K562 (cell line): ENCODE results near the gene FBXW2. TPM values are rescaled to one million over a fixed set of nuclear protein-coding genes. Genes with fewer than 3 reads are reported as not detected.
A peak's percentile ranks its signal among the peaks of the same experiment; 100 is the strongest.

Source experiments
- ATAC-seq: fragments of 200-7000 bp; cut with Tn5 transposase; 3 replicates; pipeline ENCODE4 v1.9.1; 2020; ENCODE audit warnings: moderate library complexity
- BruUV-seq: library from RNA; stranded (reverse); fragments of 400-500 nt; replicated peaks from 2 replicates; lab custom pipeline; 2021; lab: Mats Ljungman, UMichigan
- CTCF ChIA-PET: fragments of 300-600 bp; formaldehyde crosslinking; extraction: SDS; loops from one replicate; lab custom pipeline; 2021; ENCODE audit warnings: low intra/inter-chr PET ratio; lab: Yijun Ruan, JAX
- POLR2A ChIA-PET: fragments of 300-600, 350-650 bp; sonication (Branson Sonifier 250); formaldehyde crosslinking; extraction: SDS; loops from one replicate; lab custom pipeline; 2021; ENCODE audit warnings: antibody characterized with exemption, inconsistent platforms; lab: Yijun Ruan, JAX
- DNase-seq, 4 experiments: peaks; one replicate each; pipeline versions ENCODE4 v3.0.0 to v3.0.0-alpha.2; 2011 to 2018; ENCODE audit warnings: low spot score in 3 of 4, mixed read lengths in 3 of 4; ENCODE audit errors: extremely low read depth in 1 of 4
- FAIRE-seq: peaks from 2 replicates; lab custom pipeline; 2011; peaks lifted over from hg19 to GRCh38; lab: Jason Lieb, UNC
- H2AFZ ChIP-seq: 2 replicates; pipeline ENCODE4 v1.6.0; 2011; ENCODE audit warnings: low read depth, low read length, control low read depth, inconsistent platforms
- H3K27ac ChIP-seq: fragments of 200-600 bp; 3 replicates; pipeline ENCODE4 v1.8.0; 2011; ENCODE audit warnings: low read depth, mild to moderate bottlenecking, control low read depth, inconsistent platforms, low read length, moderate library complexity, mixed read lengths; ENCODE audit errors: extremely low read depth
- H3K27me3 ChIP-seq, 2 experiments: fragments of 300-600 bp in 1 of 2; 2 replicates in 1 of 2; 3 replicates in 1 of 2; pipeline versions ENCODE4 v1.6.0 to v1.8.0; 2011; ENCODE audit warnings: inconsistent platforms in 2 of 2, low read length in 2 of 2, mild to moderate bottlenecking in 1 of 2, mixed read lengths in 1 of 2, moderate library complexity in 1 of 2; ENCODE audit not compliant: control insufficient read depth in 2 of 2, insufficient read depth in 2 of 2
- H3K36me3 ChIP-seq: fragments of 300-600 bp; 3 replicates; pipeline ENCODE4 v1.8.0; 2011; ENCODE audit warnings: mild to moderate bottlenecking, low read length, inconsistent platforms; ENCODE audit not compliant: control insufficient read depth, insufficient read depth
- H3K4me1 ChIP-seq, 2 experiments: fragments of 200-600 bp in 1 of 2; replicated peaks in 1 of 2; 2 replicates in 1 of 2; 3 replicates in 1 of 2; pipeline versions ENCODE4 v1.5.1 to v1.8.0; 2011; ENCODE audit warnings: inconsistent platforms in 2 of 2, low read length in 2 of 2, mild to moderate bottlenecking in 1 of 2, mixed read lengths in 1 of 2, moderate library complexity in 1 of 2; ENCODE audit not compliant: control insufficient read depth in 2 of 2, insufficient read depth in 2 of 2
- H3K4me2 ChIP-seq: 2 replicates; pipeline ENCODE4 v1.6.1; 2011; ENCODE audit warnings: low read length, control low read depth, inconsistent platforms, mixed read lengths; ENCODE audit not compliant: insufficient read depth
- H3K4me3 ChIP-seq: fragments of 200-600 bp; sonication (generic), shearing (Covaris generic); 2 replicates; pipeline ENCODE4 v1.5.1; 2016; ENCODE audit warnings: control low read depth, inconsistent platforms
- H3K79me2 ChIP-seq: fragments of 200-600 bp; 3 replicates; pipeline ENCODE4 v1.8.0; 2011; ENCODE audit warnings: low read length, inconsistent platforms; ENCODE audit not compliant: control insufficient read depth, insufficient read depth
- H3K9ac ChIP-seq, 2 experiments: 2 replicates each; pipeline versions ENCODE4 v1.6.0 to v1.6.1; 2011; ENCODE audit warnings: low read depth in 2 of 2, low read length in 2 of 2, control low read depth in 1 of 2, inconsistent platforms in 1 of 2, mild to moderate bottlenecking in 1 of 2, mixed read lengths in 1 of 2; ENCODE audit not compliant: insufficient read depth in 1 of 2
- H3K9me1 ChIP-seq: one replicate; pipeline ENCODE4 v1.6.0; 2011; ENCODE audit warnings: inconsistent platforms, mild to moderate bottlenecking, low read length, moderate library complexity; ENCODE audit not compliant: control insufficient read depth, insufficient read depth
- H3K9me3 ChIP-seq: replicated peaks from 2 replicates; pipeline ENCODE4 v1.5.1; 2011; ENCODE audit warnings: low read depth, low read length, inconsistent platforms; ENCODE audit not compliant: control insufficient read depth, insufficient read depth
- H4K20me1 ChIP-seq: replicated peaks from 2 replicates; pipeline ENCODE4 v1.6.1; 2011; ENCODE audit warnings: low read length, inconsistent platforms, mixed read lengths; ENCODE audit not compliant: control insufficient read depth, insufficient read depth
- CBFA2T3 ChIP-seq: fragments of 450-650 bp; IDR thresholded peaks from 2 replicates; pipeline ENCODE4 v1.6.1; 2017
- FOXA3 ChIP-seq, 2 experiments: fragments of 450-650 bp in 1 of 2; sonication (generic) in 1 of 2; formaldehyde crosslinking; IDR thresholded peaks in 1 of 2; conservative IDR thresholded peaks in 1 of 2; 2 replicates each; pipeline versions ENCODE4 v1.4.0 to v1.8.0; 2020 to 2022; ENCODE audit warnings: mild to moderate bottlenecking in 2 of 2, missing genetic modification reagents in 1 of 2
- GABPA ChIP-seq: fragments of 200-800 bp; sonication (Bioruptor generic); conservative IDR thresholded peaks from 2 replicates; pipeline ENCODE4 v1.6.1; 2016; ENCODE audit warnings: low read depth, missing genetic modification characterization, missing compliant biosample characterization
- HSF4 ChIP-seq: fragments of 250-450 bp; sonication (Bioruptor Pico); IDR thresholded peaks from 2 replicates; pipeline ENCODE4 v2.1.2; 2022; ENCODE audit warnings: mild to moderate bottlenecking, moderate library complexity, borderline replicate concordance
- KDM1A ChIP-seq, 2 experiments: fragments of 450-650 bp; IDR thresholded peaks; 2 replicates each; pipeline ENCODE4 v1.6.1; 2016; ENCODE audit warnings: mild to moderate bottlenecking in 2 of 2
- MLX ChIP-seq, 2 experiments: fragments of 450-650 bp in 1 of 2; sonication (generic) in 1 of 2; formaldehyde crosslinking; conservative IDR thresholded peaks; 2 replicates each; pipeline versions ENCODE4 v1.4.0 to v1.8.1; 2020 to 2022; ENCODE audit warnings: mild to moderate bottlenecking in 1 of 2, missing genetic modification reagents in 1 of 2
- NR2C2 ChIP-seq, 2 experiments: fragments of 200-800 bp in 1 of 2; sonication (Bioruptor generic) in 1 of 2; sonication (generic) in 1 of 2; formaldehyde crosslinking in 1 of 2; IDR thresholded peaks; 2 replicates each; pipeline versions ENCODE4 v1.6.1 to v1.8.0; 2016 to 2022; ENCODE audit warnings: mild to moderate bottlenecking in 1 of 2, missing compliant biosample characterization in 1 of 2, missing genetic modification characterization in 1 of 2, missing genetic modification reagents in 1 of 2
- RCOR1 ChIP-seq, 2 experiments: IDR thresholded peaks; 2 replicates each; pipeline ENCODE4 v1.6.1; 2012; ENCODE audit warnings: low read depth in 2 of 2, low read length in 2 of 2, borderline replicate concordance in 1 of 2, improper control_type of control experiment in 1 of 2
- ZNF197 ChIP-seq: fragments of 200-800 bp; sonication (Bioruptor generic); IDR thresholded peaks from 2 replicates; pipeline ENCODE4 v1.6.1; 2016; ENCODE audit warnings: low read depth, missing genetic modification characterization, missing compliant biosample characterization
- WGBS: fragments of 100-300 bp; shearing (Covaris generic); methylation state at CpG from one replicate; pipeline ENCODE4 v1.1.6; 2016; ENCODE audit warnings: low coverage, mixed read lengths; ENCODE audit not compliant: insufficient coverage; ENCODE audit errors: missing lambda C conversion rate; 5-methylcytosine and 5-hydroxymethylcytosine counted together
- in situ Hi-C: fragments of 300-500 bp; cut with MboI; formaldehyde crosslinking; loops from 4 replicates; pipeline ENCODE4 v1.15.0; 2018; ENCODE audit warnings: inconsistent platforms, mixed read lengths
- intact Hi-C: fragments of 100-400 bp; cut with micrococcal nuclease; formaldehyde crosslinking; loops from 2 replicates; pipeline ENCODE4 v1.14.2; 2022
- polyA plus RNA-seq, 8 experiments: library from polyadenylated mRNA; depleted of rRNA in 4 of 8; stranded (reverse) in 5 of 8; unstranded in 3 of 8; fragments of >200 nt; fragmentation: Nextera tagmentation in 2 of 8; fragmentation: Illumina TruSeq in 1 of 8; extraction: Ambion mirVana in 2 of 8; extraction: Trizol in 1 of 8; gene quantifications; 2 replicates each; pipeline versions ENCODE4 v1.2.1 to v1.2.3, GENCODE V29; 2011 to 2014; ENCODE audit warnings: inconsistent platforms in 1 of 8, missing spikeins in 1 of 8
- total RNA-seq, 7 experiments: library from RNA; depleted of rRNA in 6 of 7; stranded (reverse); fragments of >200 nt in 6 of 7; fragmentation: Illumina TruSeq in 2 of 7; extraction: Trizol in 2 of 7; gene quantifications; 2 replicates each; pipeline versions ENCODE4 v1.2.1 to v1.2.3, GENCODE V29; 2011 to 2021; ENCODE audit warnings: low replicate concordance in 1 of 7

FBXW2 gene
- total and polyA plus RNA-seq, 9 of the 15 experiments (the other 6 are each of a cell fraction or from before 2014, with no cell fraction given), result 2.5 to 57.8 (median 28.1) TPM

GRCh38 chr9:120730654-120731514 is 62.3 kb downstream of the FBXW2 start:
- DNase-seq, result no peak
- Histone ChIP-seq H3K4me3 (no peak overlapping the region), H2AFZ (no peak overlapping the region), H3K27me3 (no peaks in the 10 kb centered on the region), H3K4me1 (peaks cover 0 to 3% of the 10 kb centered on the region in 2 experiments; a peak in 3 of 5 replicates), H3K27ac (no peak overlapping the region), H3K9ac (no peak overlapping the region), H3K9me3 (no peaks in the 10 kb centered on the region), H3K9me1 (no peaks in the 10 kb centered on the region), H4K20me1 (no peaks in the 10 kb centered on the region; the same call in 1 of the 2 replicates), H3K79me2 (no peaks in the 10 kb centered on the region), H3K36me3 (no peaks in the 10 kb centered on the region), H3K4me2 (no peak overlapping the region)
- ChIA-PET POLR2A (interaction anchor here (1.2 kb wide), 1 partner anchor 13 kb away, joined by 4 read pairs; no protein-coding TSS in a partner anchor), CTCF (no interaction called here)
- WGBS, result 18% methylated on average over 7 of the region's 7 CpGs
- in situ Hi-C loops (no loop called here), intact Hi-C loops (loop anchor here (5.0 kb wide), 1 partner anchor 809 kb away; no protein-coding TSS in a partner anchor)
- no peak for ATAC-seq
- TF ChIP-seq RCOR1 (IDR thresholded peaks at IDR 0.05; ENCODE audit: borderline replicate concordance in 1 of 2, low read depth in 2 of 2, low read length in 2 of 2), result peak in 1 of 2 experiments; percentile 37; a peak in 1 of 4 replicates
- TF ChIP-seq ZNF197 (CRISPR knock-in tag), result no peak
- TF ChIP-seq HSF4 (CRISPR knock-in tag), result no peak
- peak; percentile 46; the same call in 1 of the 2 replicates for TF ChIP-seq GABPA (tag)
- TF ChIP-seq KDM1A (IDR thresholded peaks at IDR 0.05), result peak; percentile 67; a peak in 3 of 4 replicates
- TF ChIP-seq NR2C2 (CRISPR knock-in tag; IDR thresholded peaks at IDR 0.05), result no peak
- peak; percentile 66; the same call in 1 of the 2 replicates for TF ChIP-seq NR2C2 (tag; IDR thresholded peaks at IDR 0.05)
- TF ChIP-seq CBFA2T3, result peak; percentile 28
- TF ChIP-seq FOXA3 (CRISPR knock-in tag; conservative IDR thresholded peaks at IDR 0.05 in 1 of 2, IDR thresholded peaks at IDR 0.05 in 1 of 2), result 0 out of 4 replicates have a peak, but pooled peaks of 1 of the 2 experiments have one; percentile 21
- no peak for TF ChIP-seq MLX (CRISPR knock-in tag; conservative IDR thresholded peaks at IDR 0.05)
- no peak for FAIRE-seq
- BruUV-seq, result no TSS peak
